ENCODE results near the gene DOK6. TPM values are rescaled to one million over a fixed set of nuclear protein-coding genes. Genes with fewer than 3 reads are reported as not detected.

The DOK6 gene
- total and polyA plus RNA-seq, 2 of the 13 experiments (the other 11 are each of a cell fraction or from before 2014, with no cell fraction given), result 17.0 to 17.2 TPM

GRCh38 chr18:69752737-69753380 is 352.2 kb downstream of the DOK6 start (continued):
- TF ChIP-seq NFKB2 (CRISPR knock-in tag; IDR thresholded peaks at IDR 0.05; ENCODE audit: borderline replicate concordance) (no peak), HMGXB4 (CRISPR knock-in tag; IDR thresholded peaks at IDR 0.05; ENCODE audit: borderline replicate concordance in 1 of 2, low read depth in 1 of 2) (no peak), ZNF24 (IDR thresholded peaks at IDR 0.05) (no peak), RBFOX2 (IDR thresholded peaks at IDR 0.05; ENCODE audit: low read depth, low read length) (no peak), ERF (CRISPR knock-in tag; IDR thresholded peaks at IDR 0.05) (no peak), FOXK1 (CRISPR knock-in tag; IDR thresholded peaks at IDR 0.05; ENCODE audit: borderline replicate concordance, low read depth) (0 out of 2 replicates have a peak, but pooled peaks have one; percentile 66), ZFP37 (CRISPR knock-in tag; IDR thresholded peaks at IDR 0.05; ENCODE audit: borderline replicate concordance) (no peak), ZNF34 (CRISPR knock-in tag; IDR thresholded peaks at IDR 0.05; ENCODE audit: borderline replicate concordance) (peak; percentile 42; the same call in 1 of the 2 replicates), U2AF1 (optimal IDR thresholded peaks at IDR 0.05; ENCODE audit: low read depth, low read length) (no peak), CEBPZ (IDR thresholded peaks at IDR 0.05; ENCODE audit: low read length) (no peak), ZNF607 (CRISPR knock-in tag; IDR thresholded peaks at IDR 0.05; ENCODE audit: borderline replicate concordance) (no peak), ZNF777 (CRISPR knock-in tag; IDR thresholded peaks at IDR 0.05) (no peak), CAMTA2 (CRISPR knock-in tag; IDR thresholded peaks at IDR 0.05; ENCODE audit: borderline replicate concordance) (no peak), ZNF776 (CRISPR knock-in tag; IDR thresholded peaks at IDR 0.05) (no peak), ZNF709 (CRISPR knock-in tag; IDR thresholded peaks at IDR 0.05) (no peak), STAT6 (CRISPR knock-in tag; IDR thresholded peaks at IDR 0.05; ENCODE audit: borderline replicate concordance) (0 out of 2 replicates have a peak, but pooled peaks have one; percentile 44), ZBTB37 (CRISPR knock-in tag; IDR thresholded peaks at IDR 0.05) (no peak), ZNF431 (CRISPR knock-in tag; IDR thresholded peaks at IDR 0.05; ENCODE audit: borderline replicate concordance, low read depth) (no peak), JARID2 (CRISPR knock-in tag; IDR thresholded peaks at IDR 0.05; ENCODE audit: insufficient replicate concordance) (no peak), RCOR2 (CRISPR knock-in tag; IDR thresholded peaks at IDR 0.05) (peak; percentile 96)
